Muscle of leg (tissue), 11 donors: ENCODE data around the gene LGALS7. TPM values are rescaled to one million over a fixed set of nuclear protein-coding genes. Genes with fewer than 3 reads are reported as not detected.
"Not testable (repeated sequence)": the region's sequence is repeated elsewhere in the genome, so short reads cannot be mapped to it uniquely, and the experiment has no call there.

Source experiments
- DNase-seq: peaks from one replicate; pipeline ENCODE4 v3.0.0; 2013
- H3K27ac ChIP-seq: one replicate; pipeline ENCODE4 v1.5.1; 2013; ENCODE audit warnings: mild to moderate bottlenecking, low read length, control low read depth
- H3K27me3 ChIP-seq: one replicate; pipeline ENCODE4 v1.6.1; 2013; ENCODE audit warnings: low read length; ENCODE audit not compliant: control insufficient read depth, insufficient read depth
- H3K36me3 ChIP-seq: one replicate; pipeline ENCODE4 v1.6.1; 2013; ENCODE audit warnings: low read length; ENCODE audit not compliant: control insufficient read depth, insufficient read depth
- H3K4me1 ChIP-seq: one replicate; pipeline ENCODE4 v1.6.1; 2013; ENCODE audit warnings: low read length; ENCODE audit not compliant: control insufficient read depth, insufficient read depth
- H3K4me3 ChIP-seq: one replicate; pipeline ENCODE4 v1.5.1; 2013; ENCODE audit warnings: low read length, control low read depth
- H3K9me3 ChIP-seq: replicated peaks from 2 replicates; pipeline ENCODE4 v1.6.1; 2013; ENCODE audit warnings: low read depth, low read length; ENCODE audit not compliant: control insufficient read depth
- WGBS: methylation state at CpG from one replicate; pipeline ENCODE4 v1.1.5; 2013; ENCODE audit warnings: missing lambda C conversion rate; ENCODE audit not compliant: insufficient coverage; 5-methylcytosine and 5-hydroxymethylcytosine counted together
- polyA plus RNA-seq, 8 donors: library from polyadenylated mRNA; unstranded; fragments of 120-200 nt; gene quantifications; one replicate each; pipeline versions ENCODE4 v1.2.1 to v1.2.3, GENCODE V29; 2013; ENCODE audit warnings: inconsistent platforms in 1 of 8, low replicate concordance in 1 of 8; ENCODE audit not compliant: insufficient read length in 8 of 8, insufficient read depth in 1 of 8
- total RNA-seq: library from RNA; stranded (reverse); fragments of 120-200 nt; gene quantifications from one replicate; pipeline ENCODE4 v1.2.4, GENCODE V29; 2013

LGALS7 gene
- total and polyA plus RNA-seq, 9 donors, result 0.22 to 1.1 (median 0.84) TPM; not detected in 3

- WGBS, result no CpG with 5 or more reads among the region's 30 CpGs
- H3K4me1 ChIP-seq, DNase-seq, H3K4me3 ChIP-seq, H3K36me3 ChIP-seq, H3K27me3 ChIP-seq, H3K27ac ChIP-seq, H3K9me3 ChIP-seq: not testable (repeated sequence)
Observed at GRCh38 chr19:38771569-38771968, 1.7 kb downstream of the LGALS7 start.

- not testable (repeated sequence) for H3K27ac ChIP-seq, H3K4me3 ChIP-seq, H3K36me3 ChIP-seq, H3K4me1 ChIP-seq, H3K27me3 ChIP-seq, H3K9me3 ChIP-seq, DNase-seq
- no CpG with 5 or more reads among the region's 22 CpGs for WGBS
Observed at GRCh38 chr19:38770949-38771275, 2.4 kb downstream of the LGALS7 start.

DNA sequence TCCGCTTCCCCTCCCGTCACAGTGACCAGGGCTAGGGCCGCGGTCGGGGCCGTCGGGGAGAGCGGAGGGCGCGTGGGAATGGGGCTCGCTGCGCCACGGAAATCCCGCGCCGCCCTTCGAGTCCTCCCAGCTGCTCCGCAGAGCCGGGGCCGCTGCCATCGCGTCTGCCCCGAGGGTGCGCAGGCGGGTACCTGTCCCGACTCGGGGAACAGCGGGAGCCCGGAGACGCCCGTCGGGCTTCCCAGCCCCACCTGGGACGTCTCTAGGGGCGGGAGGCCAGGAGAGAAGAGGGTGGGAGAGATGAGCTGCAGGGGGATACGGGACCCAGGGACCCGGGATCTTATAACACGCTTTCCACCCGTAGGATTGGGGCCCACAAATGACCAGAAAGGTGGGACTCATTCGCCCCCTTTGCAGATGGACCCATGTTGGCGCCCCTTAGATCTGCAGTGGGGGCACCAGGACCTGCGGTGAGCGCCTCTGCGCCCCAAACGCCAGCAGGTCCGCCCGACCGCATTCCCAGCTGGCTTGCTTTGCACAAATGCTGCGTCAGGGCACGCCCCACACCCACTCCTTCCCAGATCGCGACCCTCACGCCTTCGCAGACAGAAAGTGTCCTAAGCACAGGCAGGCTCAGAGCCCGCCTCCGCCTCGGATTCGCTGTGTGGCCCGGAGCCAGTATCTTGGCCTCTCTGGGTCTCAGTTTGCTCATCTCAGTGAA, 2.9 kb downstream of the LGALS7 start:
- H3K36me3 ChIP-seq, DNase-seq, H3K4me1 ChIP-seq, H3K9me3 ChIP-seq, H3K27me3 ChIP-seq: not testable (repeated sequence)
- peak overlapping the region; percentile 43 for H3K4me3 ChIP-seq
- peak overlapping the region; percentile 69 for H3K27ac ChIP-seq
- 2% methylated on average over 9 of the region's 58 CpGs for WGBS

GRCh38 chr19:38769635-38770211, 3.6 kb downstream of the LGALS7 start:
- WGBS, result 7% methylated on average over 42 of the region's 42 CpGs
- Histone ChIP-seq H3K27me3 (no peaks in the 10 kb centered on the region), H3K4me3 (peak overlapping the region; percentile 43), H3K9me3 (no peaks in the 10 kb centered on the region), H3K36me3 (no peaks in the 10 kb centered on the region), H3K4me1 (peaks cover 8% of the 10 kb centered on the region), H3K27ac (peak overlapping the region; percentile 69)
- DNase-seq, result peak; percentile 93

GRCh38 chr19:38766276-38767047, 6.9 kb downstream of the LGALS7 start:
- no peak for DNase-seq
- 40% methylated on average over 1 of the region's 10 CpGs for WGBS
- H3K9me3 ChIP-seq, result no peaks in the 10 kb centered on the region
- H3K4me1 ChIP-seq, result peaks cover 8% of the 10 kb centered on the region
- H3K27me3 ChIP-seq, result no peaks in the 10 kb centered on the region
- no peak overlapping the region for H3K4me3 ChIP-seq
- H3K27ac ChIP-seq, result no peak overlapping the region
- H3K36me3 ChIP-seq, result no peaks in the 10 kb centered on the region

DNA sequence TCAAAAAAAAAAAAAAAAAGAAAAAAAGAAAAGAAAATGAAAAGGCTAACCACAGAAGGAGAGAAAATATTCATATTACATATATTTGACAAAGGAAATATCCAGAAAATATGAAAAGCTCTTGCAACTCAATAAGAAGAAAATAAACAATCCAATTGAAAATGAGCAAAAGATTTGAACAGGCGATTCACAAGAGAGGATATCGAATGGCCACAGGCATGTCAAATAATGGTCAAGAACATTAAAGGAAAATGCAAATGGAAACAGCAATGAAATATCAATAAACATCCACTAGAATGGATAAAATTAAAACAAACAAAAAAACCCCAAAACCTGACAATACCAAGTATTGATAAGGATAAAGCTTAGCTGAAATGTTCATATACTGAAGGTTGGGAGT, 8.1 kb downstream of the LGALS7 start:
- H3K27ac ChIP-seq, result no peak overlapping the region
- no CpG with 5 or more reads among the region's 2 CpGs for WGBS
- no peak overlapping the region for H3K4me3 ChIP-seq
- DNase-seq, result no peak
- H3K36me3 ChIP-seq, result no peaks in the 10 kb centered on the region
- H3K4me1 ChIP-seq, result peaks cover 8% of the 10 kb centered on the region
- no peaks in the 10 kb centered on the region for H3K9me3 ChIP-seq
- no peaks in the 10 kb centered on the region for H3K27me3 ChIP-seq

DNA sequence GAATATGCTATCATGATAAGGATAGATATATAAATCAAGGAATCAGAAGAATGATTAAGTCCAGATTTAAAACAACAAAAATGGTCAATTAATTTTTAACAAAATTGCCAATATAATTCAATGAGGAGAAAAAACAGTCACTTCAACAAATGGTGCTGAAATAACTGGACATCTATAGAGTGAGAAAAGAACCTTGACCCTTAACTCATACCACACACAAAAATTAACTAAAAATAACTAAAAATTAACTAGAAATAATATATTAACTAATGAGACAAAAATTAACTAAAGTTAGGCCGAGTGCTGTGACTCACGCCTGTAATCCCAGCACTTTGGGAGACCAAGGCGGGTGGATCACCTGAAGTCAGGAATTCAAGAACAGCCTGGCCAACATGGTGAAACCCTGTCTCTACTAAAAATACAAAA, 9.5 kb downstream of the LGALS7 start:
- H3K4me1 ChIP-seq, result no peaks in the 10 kb centered on the region
- no peak overlapping the region for H3K27ac ChIP-seq
- no CpG with 5 or more reads among the region's 3 CpGs for WGBS
- DNase-seq, result no peak
- H3K27me3 ChIP-seq, result no peaks in the 10 kb centered on the region
- no peak overlapping the region for H3K4me3 ChIP-seq
- H3K36me3 ChIP-seq, result no peaks in the 10 kb centered on the region
- H3K9me3 ChIP-seq, result no peaks in the 10 kb centered on the region

- not testable (repeated sequence) for H3K27me3 ChIP-seq, H3K27ac ChIP-seq, H3K4me3 ChIP-seq, H3K36me3 ChIP-seq, H3K9me3 ChIP-seq, DNase-seq, H3K4me1 ChIP-seq
- 89% methylated on average over 4 of the region's 9 CpGs for WGBS
Observed at GRCh38 chr19:38761884-38762389, 11.4 kb downstream of the LGALS7 start.

DNA sequence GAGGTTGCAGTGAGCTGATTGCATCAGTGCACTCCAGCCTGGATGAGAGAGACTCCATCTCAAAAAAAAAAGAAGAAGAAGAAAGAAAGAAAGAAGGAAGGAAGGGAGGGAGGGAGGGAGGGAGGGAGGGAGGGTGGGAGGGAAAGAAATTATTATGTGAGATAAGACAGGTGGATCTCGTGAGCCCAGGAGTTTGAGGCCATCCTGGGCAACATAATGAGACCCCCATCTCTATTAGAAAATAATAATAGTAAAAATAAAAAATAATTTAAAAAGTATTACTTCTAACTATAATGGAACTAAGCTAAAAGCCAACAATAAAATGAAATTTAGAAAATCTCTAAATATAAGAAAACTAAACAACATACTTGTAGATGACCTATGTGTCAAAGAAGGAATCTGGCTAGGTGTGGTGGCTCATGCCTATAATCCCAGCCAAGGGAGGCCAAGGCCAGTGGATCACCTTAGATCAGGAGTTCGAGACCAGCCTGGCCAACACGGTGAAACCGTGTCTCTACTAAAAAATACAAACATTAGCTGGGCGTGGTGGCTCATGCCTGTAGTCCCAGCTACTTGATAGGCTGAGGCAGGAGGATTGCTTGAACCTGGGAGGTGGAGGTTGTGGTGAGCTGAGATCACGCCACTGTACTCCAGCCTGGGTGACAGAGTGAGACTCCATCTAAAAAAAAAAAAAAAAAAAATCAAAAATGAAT, 12.4 kb downstream of the LGALS7 start:
- H3K27ac ChIP-seq, H3K27me3 ChIP-seq, H3K4me3 ChIP-seq, H3K36me3 ChIP-seq, H3K4me1 ChIP-seq, DNase-seq, H3K9me3 ChIP-seq: not testable (repeated sequence)
- no CpG with 5 or more reads among the region's 6 CpGs for WGBS

- Histone ChIP-seq H3K36me3 (no peaks in the 10 kb centered on the region), H3K9me3 (no peaks in the 10 kb centered on the region), H3K4me1 (no peaks in the 10 kb centered on the region), H3K4me3 (no peak overlapping the region), H3K27ac (no peak overlapping the region), H3K27me3 (no peaks in the 10 kb centered on the region)
- WGBS, result 76% methylated on average over 7 of the region's 10 CpGs
- DNase-seq, result peak; percentile 32
Observed at GRCh38 chr19:38759590-38760003, 13.7 kb downstream of the LGALS7 start.
